SJSA1 (cell line): ENCODE measurements around the gene GPR146. TPM values are rescaled to one million over a fixed set of nuclear protein-coding genes. Genes with fewer than 3 reads are reported as not detected.
A peak's percentile ranks its signal among the peaks of the same experiment; 100 is the strongest.
"Not testable (repeated sequence)": the region's sequence is repeated elsewhere in the genome, so short reads cannot be mapped to it uniquely, and the experiment has no call there.

ENCODE experiments used
- DNase-seq, 2 experiments: peaks; one replicate each; pipeline ENCODE4 v3.0.0-alpha.2; 2015 to 2020; ENCODE audit warnings: low spot score in 2 of 2, low read depth in 1 of 2
- H3K27ac ChIP-seq: fragments of 250-450 bp; sonication (Bioruptor Pico); 2 replicates; pipeline ENCODE4 v1.5.1; 2020; ENCODE audit warnings: mild to moderate bottlenecking, moderate library complexity
- H3K27me3 ChIP-seq: fragments of 250-450 bp; sonication (Bioruptor Pico); replicated peaks from 2 replicates; pipeline ENCODE4 v1.5.1; 2020; ENCODE audit warnings: mild to moderate bottlenecking, moderate library complexity
- H3K36me3 ChIP-seq: fragments of 250-450 bp; sonication (Bioruptor Pico); 2 replicates; pipeline ENCODE4 v1.5.1; 2020; ENCODE audit warnings: mild to moderate bottlenecking
- H3K4me1 ChIP-seq: fragments of 250-450 bp; sonication (Bioruptor Pico); replicated peaks from 2 replicates; pipeline ENCODE4 v1.6.1; 2021; ENCODE audit warnings: mild to moderate bottlenecking
- H3K4me3 ChIP-seq: fragments of 250-450 bp; sonication (Bioruptor Pico); 2 replicates; pipeline ENCODE4 v1.5.1; 2020; ENCODE audit warnings: mild to moderate bottlenecking
- H3K9me3 ChIP-seq: fragments of 250-450 bp; sonication (Bioruptor Pico); replicated peaks from 2 replicates; pipeline ENCODE4 v1.5.1; 2020; ENCODE audit warnings: mild to moderate bottlenecking
- total RNA-seq: library from RNA; depleted of rRNA; stranded (reverse); fragments of >200 nt; shearing (Covaris generic); gene quantifications from 2 replicates; pipeline ENCODE4 v1.2.3, GENCODE V29; 2014

GPR146 gene
- total RNA-seq, 1 experiment from 2014 or later, result 0.08 TPM

DNA sequence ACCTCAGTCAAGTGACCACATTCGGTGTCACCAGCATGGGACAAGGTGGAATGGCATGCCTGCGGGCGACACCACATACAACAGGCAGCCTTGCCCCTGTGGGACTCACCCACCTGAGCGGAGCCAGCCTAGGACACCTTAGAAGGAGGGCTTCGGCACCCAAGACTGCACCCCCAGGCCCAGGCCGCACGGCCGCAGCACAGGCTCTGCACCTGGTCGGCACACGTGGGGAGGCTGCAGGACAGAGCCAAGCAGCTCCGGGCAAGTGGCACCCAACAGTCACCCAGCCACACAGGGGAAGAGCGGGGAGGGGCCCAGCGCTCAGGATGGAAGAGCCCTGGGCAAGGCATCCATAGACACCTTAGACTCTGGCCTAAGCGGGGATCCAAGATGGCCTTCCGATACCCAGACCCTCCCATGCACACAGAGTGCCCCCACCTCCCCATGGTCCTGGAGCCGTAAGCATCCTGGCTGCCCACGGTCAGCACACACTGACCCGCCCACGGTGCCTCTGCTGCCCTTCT lies 27.4 kb downstream of the GPR146 start:
- Histone ChIP-seq H3K4me3 (no peak overlapping the region), H3K27ac (no peak overlapping the region), H3K4me1 (no peaks in the 10 kb centered on the region), H3K36me3 (no peaks in the 10 kb centered on the region), H3K27me3 (no peaks in the 10 kb centered on the region), H3K9me3 (no peaks in the 10 kb centered on the region)
- DNase-seq, result no peak

DNA sequence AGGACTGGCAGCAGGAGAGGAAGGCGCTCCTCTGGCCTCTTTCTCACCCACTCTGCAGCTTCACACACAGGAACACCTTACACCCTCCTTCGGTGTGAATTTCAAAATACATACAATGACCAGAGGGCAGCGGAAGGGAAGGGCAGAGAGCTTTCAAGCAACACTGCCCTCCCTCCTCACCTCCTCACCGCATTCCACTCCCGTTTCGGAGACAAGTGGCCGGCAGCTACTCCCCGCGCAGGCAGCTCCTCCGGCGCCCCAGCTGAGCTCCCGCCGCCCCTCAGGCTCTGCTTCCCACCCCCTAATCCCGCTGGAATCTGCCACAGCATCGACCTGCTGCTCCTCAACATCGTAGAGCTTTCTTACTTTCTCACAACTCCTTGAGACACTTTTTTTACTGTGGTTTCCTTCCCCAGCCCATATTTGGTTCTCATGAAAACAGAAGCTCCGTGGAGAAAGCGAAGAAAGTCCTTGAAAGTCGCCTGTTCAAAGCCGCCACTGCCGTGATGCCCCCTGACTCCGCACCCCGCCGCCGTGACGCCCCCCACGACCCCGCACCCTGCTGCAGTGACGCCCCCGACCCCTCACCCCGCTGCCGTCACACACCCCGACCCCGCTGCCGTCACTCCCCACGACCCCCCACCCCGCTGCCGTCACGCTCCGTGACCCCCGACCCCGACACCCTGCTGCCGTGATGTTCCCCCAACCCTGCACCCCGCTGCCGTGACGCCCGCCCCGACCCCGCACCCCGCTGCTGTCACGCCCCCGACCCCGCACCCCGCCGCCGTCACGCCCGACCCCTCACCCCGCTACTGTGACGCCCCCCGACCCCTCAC lies 29.0 kb downstream of the GPR146 start:
- no peaks in the 10 kb centered on the region for H3K4me1 ChIP-seq
- no peak overlapping the region for H3K4me3 ChIP-seq
- no peak for DNase-seq
- no peaks in the 10 kb centered on the region for H3K9me3 ChIP-seq
- H3K27ac ChIP-seq, result no peak overlapping the region
- no peaks in the 10 kb centered on the region for H3K27me3 ChIP-seq
- H3K36me3 ChIP-seq, result no peaks in the 10 kb centered on the region

DNA sequence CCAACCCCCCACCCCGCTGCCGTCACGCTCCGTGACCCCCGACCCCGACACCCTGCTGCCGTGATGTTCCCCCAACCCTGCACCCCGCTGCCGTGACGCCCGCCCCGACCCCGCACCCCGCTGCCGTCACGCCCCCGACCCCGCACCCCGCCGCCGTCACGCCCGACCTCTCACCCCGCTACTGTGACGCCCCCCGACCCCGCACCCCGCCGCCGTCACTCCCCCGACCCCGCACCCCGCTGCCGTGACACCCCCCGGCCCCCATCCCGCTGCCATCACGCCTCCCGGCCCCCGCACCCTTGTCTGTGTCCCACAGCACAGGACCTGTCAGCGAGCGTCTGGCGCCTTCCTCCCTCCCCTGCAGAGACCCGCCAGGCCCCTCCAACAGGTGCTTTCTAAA lies 29.7 kb downstream of the GPR146 start:
- DNase-seq, H3K4me1 ChIP-seq, H3K4me3 ChIP-seq, H3K27me3 ChIP-seq, H3K9me3 ChIP-seq, H3K36me3 ChIP-seq, H3K27ac ChIP-seq: not testable (repeated sequence)

- Histone ChIP-seq H3K27me3 (no peaks in the 10 kb centered on the region), H3K36me3 (no peaks in the 10 kb centered on the region), H3K4me1 (no peaks in the 10 kb centered on the region), H3K9me3 (no peaks in the 10 kb centered on the region), H3K4me3 (no peak overlapping the region), H3K27ac (no peak overlapping the region)
- DNase-seq, result no peak
These were observed 30.5 kb downstream of the GPR146 start for GRCh38 chr7:1074593-1075431.

GRCh38 chr7:1076184-1077072 lies 32.1 kb downstream of the GPR146 start:
- H3K36me3 ChIP-seq, result no peaks in the 10 kb centered on the region
- H3K4me1 ChIP-seq, result peaks cover under 1% of the 10 kb centered on the region; the same call in 1 of the 2 replicates
- DNase-seq, result no peak
- H3K9me3 ChIP-seq, result no peaks in the 10 kb centered on the region
- no peak overlapping the region for H3K27ac ChIP-seq
- H3K27me3 ChIP-seq, result peaks cover 3% of the 10 kb centered on the region; the same call in 1 of the 2 replicates
- H3K4me3 ChIP-seq, result no peak overlapping the region

- Histone ChIP-seq H3K4me1 (peaks cover 12% of the 10 kb centered on the region), H3K9me3 (no peaks in the 10 kb centered on the region), H3K27ac (no peak overlapping the region), H3K4me3 (no peak overlapping the region), H3K27me3 (peaks cover 10% of the 10 kb centered on the region; the same call in 1 of the 2 replicates), H3K36me3 (no peaks in the 10 kb centered on the region)
- DNase-seq, result no peak
These were observed 34.2 kb downstream of the GPR146 start for GRCh38 chr7:1078519-1078918.

GRCh38 chr7:1078985-1079384 lies 34.6 kb downstream of the GPR146 start:
- H3K9me3 ChIP-seq, result no peaks in the 10 kb centered on the region
- no peak for DNase-seq
- H3K36me3 ChIP-seq, result no peaks in the 10 kb centered on the region
- H3K27me3 ChIP-seq, result peaks cover 10% of the 10 kb centered on the region; the same call in 1 of the 2 replicates
- H3K27ac ChIP-seq, result no peak overlapping the region
- H3K4me3 ChIP-seq, result no peak overlapping the region
- peaks cover 12% of the 10 kb centered on the region for H3K4me1 ChIP-seq

DNA sequence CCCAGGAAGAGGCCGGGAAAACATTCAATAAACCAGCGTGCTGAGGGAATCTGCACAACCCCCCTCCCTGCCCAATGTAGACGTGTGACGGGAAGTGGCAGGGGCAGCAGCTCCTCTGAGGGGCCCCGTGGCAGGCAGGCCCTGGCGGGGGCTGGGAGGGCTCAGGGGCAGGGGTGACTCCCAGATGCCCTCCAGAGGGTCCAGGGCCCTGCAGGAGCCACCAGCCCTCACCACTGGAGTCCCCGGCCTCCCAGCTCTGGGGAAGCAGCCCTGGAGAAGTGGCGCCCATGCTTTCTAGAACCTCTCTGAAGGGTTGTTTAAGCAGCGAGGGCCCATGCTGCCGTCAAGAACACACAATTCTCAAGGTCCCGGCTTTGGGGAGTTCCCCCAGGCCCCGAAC lies 35.2 kb downstream of the GPR146 start:
- no peak for DNase-seq
- Histone ChIP-seq H3K4me1 (peaks cover 12% of the 10 kb centered on the region), H3K36me3 (no peaks in the 10 kb centered on the region), H3K27ac (no peak overlapping the region), H3K9me3 (no peaks in the 10 kb centered on the region), H3K27me3 (peaks cover 10% of the 10 kb centered on the region; the same call in 1 of the 2 replicates), H3K4me3 (no peak overlapping the region)

- no peak for DNase-seq
These were observed 36.0 kb downstream of the GPR146 start for GRCh38 chr7:1080252-1080920.

DNA sequence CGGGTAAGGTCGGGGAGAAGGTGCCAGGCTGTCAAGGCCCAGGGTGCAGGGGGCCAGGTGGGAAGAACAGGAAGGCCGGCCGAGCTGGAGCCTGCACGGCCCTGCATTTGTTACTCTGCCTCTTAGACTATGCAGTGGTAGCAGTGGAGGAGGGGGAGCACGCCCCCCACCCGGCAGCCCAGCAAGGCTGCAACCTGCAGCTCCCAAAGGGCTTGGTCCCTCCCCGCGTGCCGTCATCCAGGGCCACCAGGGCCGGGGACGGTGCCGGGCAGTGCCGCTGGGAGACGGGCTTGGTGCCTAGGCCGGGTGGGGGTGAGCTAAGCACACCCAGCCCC lies 36.5 kb downstream of the GPR146 start:
- H3K27me3 ChIP-seq, result peaks cover 10% of the 10 kb centered on the region; the same call in 1 of the 2 replicates
- no peaks in the 10 kb centered on the region for H3K36me3 ChIP-seq
- DNase-seq, result no peak
- H3K9me3 ChIP-seq, result no peaks in the 10 kb centered on the region
- H3K4me1 ChIP-seq, result peaks cover 12% of the 10 kb centered on the region
- no peak overlapping the region for H3K27ac ChIP-seq
- H3K4me3 ChIP-seq, result no peak overlapping the region

More at GRCh38 chr7:1080252-1080920, 36.0 kb downstream of the GPR146 start:
- Histone ChIP-seq H3K4me1 (peaks cover 12% of the 10 kb centered on the region), H3K36me3 (no peaks in the 10 kb centered on the region), H3K27ac (no peak overlapping the region), H3K9me3 (no peaks in the 10 kb centered on the region), H3K4me3 (no peak overlapping the region), H3K27me3 (peaks cover 10% of the 10 kb centered on the region; the same call in 1 of the 2 replicates)

DNA sequence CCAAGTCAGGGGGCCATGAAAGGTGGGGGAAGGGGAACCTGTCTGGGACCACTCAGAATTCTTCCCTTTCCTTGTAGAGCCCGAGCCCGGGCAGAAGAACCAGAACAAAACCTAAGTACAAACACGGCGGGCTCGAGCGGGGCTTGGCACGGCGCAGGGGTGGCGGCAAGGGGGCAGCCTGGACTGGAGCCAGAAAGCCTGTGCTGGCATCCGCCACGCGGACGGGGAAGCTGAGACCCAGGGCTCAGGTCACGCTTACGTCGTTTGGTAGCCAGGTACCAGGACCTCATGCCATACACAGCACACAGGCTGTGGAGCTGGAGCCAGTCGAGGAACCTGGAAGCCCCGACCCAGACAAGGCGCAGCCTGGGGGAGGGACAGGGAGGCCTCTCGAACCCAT lies 37.0 kb downstream of the GPR146 start:
- no peak for DNase-seq
- no peak overlapping the region for H3K27ac ChIP-seq

DNA sequence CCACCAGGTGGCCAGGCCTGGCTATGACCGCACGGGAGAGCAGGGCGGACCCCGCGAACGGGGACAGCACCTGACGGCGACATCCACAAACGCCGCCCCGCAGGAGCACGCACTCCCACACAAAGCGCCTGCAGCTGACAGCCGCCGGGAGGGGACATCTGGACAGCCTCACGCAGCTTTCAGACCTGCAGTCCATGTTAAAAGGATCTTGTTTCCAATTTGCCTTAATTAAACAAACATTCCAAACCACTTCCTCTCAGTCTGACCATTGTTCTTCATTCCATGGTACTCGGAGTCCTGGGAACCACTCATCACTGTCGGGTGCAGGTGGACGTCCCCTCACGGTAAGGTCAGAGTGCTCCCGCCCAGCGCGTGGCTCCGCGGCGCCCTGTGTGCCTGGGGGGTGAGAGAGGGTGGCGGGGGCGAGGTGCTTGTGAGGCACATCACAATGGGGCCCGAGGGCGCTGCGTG lies 37.6 kb downstream of the GPR146 start:
- no peak overlapping the region for H3K4me3 ChIP-seq
- H3K27me3 ChIP-seq, result peaks cover 10% of the 10 kb centered on the region; the same call in 1 of the 2 replicates
- peak in 1 of 2 experiments; percentile 56 for DNase-seq
- H3K36me3 ChIP-seq, result no peaks in the 10 kb centered on the region
- H3K4me1 ChIP-seq, result peaks cover 16% of the 10 kb centered on the region
- H3K9me3 ChIP-seq, result no peaks in the 10 kb centered on the region
- no peak overlapping the region for H3K27ac ChIP-seq

More for the DNA sequence above, 37.0 kb downstream of the GPR146 start:
- Histone ChIP-seq H3K9me3 (no peaks in the 10 kb centered on the region), H3K4me1 (peaks cover 12% of the 10 kb centered on the region), H3K36me3 (no peaks in the 10 kb centered on the region), H3K27me3 (peaks cover 10% of the 10 kb centered on the region; the same call in 1 of the 2 replicates), H3K4me3 (no peak overlapping the region)
